Peyer's patch (tissue), 4 donors: ENCODE results near the gene PHRF1. TPM values are rescaled to one million over a fixed set of nuclear protein-coding genes. Genes with fewer than 3 reads are reported as not detected.

Source experiments
- DNase-seq, 3 donors: peaks; one replicate each; pipeline ENCODE4 v3.0.0-alpha.2; 2017 to 2019
- H3K27ac ChIP-seq, 4 donors: fragments of 200-600 bp; sonication (generic); one replicate each; pipeline ENCODE4 v1.5.1; 2016 to 2019
- H3K27me3 ChIP-seq, 2 donors: fragments of 200-600 bp; sonication (generic); one replicate each; pipeline ENCODE4 v1.5.1; 2019
- H3K36me3 ChIP-seq, 3 donors: fragments of 200-600 bp; sonication (generic); one replicate each; pipeline ENCODE4 v1.5.1; 2016 to 2019
- H3K4me1 ChIP-seq, 4 donors: fragments of 200-600 bp; sonication (generic); one replicate each; pipeline ENCODE4 v1.5.1; 2016 to 2019
- H3K4me3 ChIP-seq, 4 donors: fragments of 200-600 bp; sonication (generic); 1 replicate in 3 of 4; 2 replicates in 1 of 4; pipeline ENCODE4 v1.5.1; 2016 to 2019; ENCODE audit warnings: mild to moderate bottlenecking in 1 of 4
- H3K9me3 ChIP-seq, 4 donors: fragments of 200-600 bp; sonication (generic); one replicate each; pipeline ENCODE4 v1.5.1; 2016 to 2019; ENCODE audit warnings: mild to moderate bottlenecking in 1 of 4
- CTCF ChIP-seq, 6 experiments: fragments of 450-650 bp in 4 of 6; fragments of 200-600 bp in 2 of 6; sonication (generic) in 1 of 6; IDR thresholded peaks; one replicate each; pipeline ENCODE4 v1.5.1; 2017 to 2019; ENCODE audit warnings: antibody characterized with exemption in 6 of 6, mild to moderate bottlenecking in 3 of 6, moderate library complexity in 1 of 6
- POLR2A ChIP-seq, 2 donors: fragments of 450-650 bp; IDR thresholded peaks; one replicate each; pipeline ENCODE4 v1.5.1; 2017; ENCODE audit warnings: antibody characterized with exemption in 2 of 2, mild to moderate bottlenecking in 2 of 2, moderate library complexity in 2 of 2
- total RNA-seq, 4 donors: library from RNA; depleted of rRNA; stranded (reverse); fragments of >200 nt; gene quantifications; one replicate each; pipeline ENCODE4 v1.1.0, GENCODE V29; 2016

Gene PHRF1
- total RNA-seq, 4 donors from 2014 or later = 48.4 to 88.0 (median 57.8) TPM

GRCh38 chr11:598005-598680 is 21.9 kb downstream of the PHRF1 start:
- Histone ChIP-seq H3K27me3 (no peaks in the 10 kb centered on the region), H3K36me3 (peaks cover 0 to 99% (median 0%) of the 10 kb centered on the region in 3 donors), H3K4me3 (no peak overlapping the region), H3K9me3 (no peaks in the 10 kb centered on the region), H3K27ac (no peak overlapping the region), H3K4me1 (no peaks in the 10 kb centered on the region)
- TF ChIP-seq POLR2A (IDR thresholded peaks at IDR 0.05) (no peak), CTCF (IDR thresholded peaks at IDR 0.05) (no peak)
- no peak for DNase-seq

GRCh38 chr11:601573-602245 is 25.4 kb downstream of the PHRF1 start:
- Histone ChIP-seq H3K4me1 (no peaks in the 10 kb centered on the region), H3K9me3 (no peaks in the 10 kb centered on the region), H3K27me3 (no peaks in the 10 kb centered on the region), H3K27ac (no peak overlapping the region), H3K4me3 (no peak overlapping the region), H3K36me3 (peaks cover 0 to 100% (median 5%) of the 10 kb centered on the region in 3 donors)
- TF ChIP-seq CTCF (IDR thresholded peaks at IDR 0.05) (no peak), POLR2A (IDR thresholded peaks at IDR 0.05) (no peak)
- DNase-seq = no peak

GRCh38 chr11:603154-603553 is 26.9 kb downstream of the PHRF1 start:
- peaks cover 0 to 100% (median 5%) of the 10 kb centered on the region in 3 donors for H3K36me3 ChIP-seq

GRCh38 chr11:605286-606129 is 29.2 kb downstream of the PHRF1 start:
- no peaks in the 10 kb centered on the region for H3K27me3 ChIP-seq
- no peak for DNase-seq
- H3K4me1 ChIP-seq = no peaks in the 10 kb centered on the region
- H3K9me3 ChIP-seq = no peaks in the 10 kb centered on the region
- no peak for TF ChIP-seq POLR2A (IDR thresholded peaks at IDR 0.05)
- TF ChIP-seq CTCF (IDR thresholded peaks at IDR 0.05) = no peak
- H3K36me3 ChIP-seq = peaks cover 0 to 100% (median 5%) of the 10 kb centered on the region in 3 donors
- H3K4me3 ChIP-seq = no peak overlapping the region
- no peak overlapping the region for H3K27ac ChIP-seq

More at GRCh38 chr11:603154-603553, 26.9 kb downstream of the PHRF1 start:
- DNase-seq = no peak
- Histone ChIP-seq H3K4me1 (no peaks in the 10 kb centered on the region), H3K9me3 (no peaks in the 10 kb centered on the region), H3K4me3 (no peak overlapping the region), H3K27ac (no peak overlapping the region), H3K27me3 (no peaks in the 10 kb centered on the region)
- TF ChIP-seq POLR2A (IDR thresholded peaks at IDR 0.05) (no peak), CTCF (IDR thresholded peaks at IDR 0.05) (no peak)

GRCh38 chr11:606245-606644 is 30.0 kb downstream of the PHRF1 start:
- DNase-seq = no peak
- peaks cover 0 to 100% (median 5%) of the 10 kb centered on the region in 3 donors for H3K36me3 ChIP-seq
- H3K4me1 ChIP-seq = peaks cover 0 to 3% (median 0%) of the 10 kb centered on the region in 4 donors
- H3K4me3 ChIP-seq = no peak overlapping the region
- no peaks in the 10 kb centered on the region for H3K27me3 ChIP-seq
- no peak overlapping the region for H3K27ac ChIP-seq
- H3K9me3 ChIP-seq = no peaks in the 10 kb centered on the region
- TF ChIP-seq POLR2A (IDR thresholded peaks at IDR 0.05) (no peak), CTCF (IDR thresholded peaks at IDR 0.05) (no peak)
